Epithelial cell of proximal tubule (primary cell): ENCODE measurements around the gene SCD5. TPM values are rescaled to one million over a fixed set of nuclear protein-coding genes. Genes with fewer than 3 reads are reported as not detected.
"Not testable (repeated sequence)": the region's sequence is repeated elsewhere in the genome, so short reads cannot be mapped to it uniquely, and the experiment has no call there.

Source experiments
- DNase-seq: peaks from one replicate; pipeline ENCODE4 v3.0.0-alpha.2; 2011; ENCODE audit warnings: low read depth
- H3K4me3 ChIP-seq: 2 replicates; pipeline ENCODE4 v1.5.1; 2011; ENCODE audit warnings: low read depth, mild to moderate bottlenecking, low read length
- CTCF ChIP-seq: conservative IDR thresholded peaks from 2 replicates; pipeline ENCODE4 v1.5.1; 2012; ENCODE audit warnings: low read depth, mild to moderate bottlenecking, low read length
- total RNA-seq: library from RNA; depleted of rRNA; stranded (reverse); fragments of >200 nt; gene quantifications from 2 replicates; pipeline ENCODE4 v1.2.3, GENCODE V29; 2015

SCD5 gene
- total RNA-seq = 6.1 and 22.7 TPM in 2 replicates

GRCh38 chr4:82798168-82799005 lies at the start of gene SCD5:
Gene SCD5, minus strand, starts transcription at chr4:82798796. Its CDS starts 259 bp downstream, at chr4:82798537.
- TF ChIP-seq CTCF = no peak
- H3K4me3 ChIP-seq = peak within 1 kb of the TSS; percentile 77
- DNase-seq = no peak

GRCh38 chr4:82842593-82842992 lies 44.0 kb upstream of the SCD5 start:
- TF ChIP-seq CTCF = peak; percentile 50
- no peak for DNase-seq
- no peak overlapping the region for H3K4me3 ChIP-seq

DNA sequence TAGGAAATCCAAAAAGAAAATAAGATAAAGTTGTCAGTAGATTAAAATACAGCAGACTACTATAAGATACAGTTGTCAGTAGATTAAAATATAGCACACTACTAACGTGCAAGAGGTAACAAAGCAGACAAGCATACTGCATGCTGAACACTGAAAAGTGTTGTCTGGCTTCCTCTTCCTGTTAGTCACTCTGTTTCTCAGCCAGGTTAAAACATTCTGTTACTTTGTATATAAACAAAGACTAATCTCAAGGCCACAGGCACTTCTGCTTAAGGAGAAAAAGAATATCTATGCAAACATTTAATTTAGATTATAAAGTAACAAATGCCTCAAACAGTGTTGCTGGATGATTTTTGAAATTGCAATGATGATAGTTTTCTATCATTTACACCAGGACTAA lies 41.0 kb upstream of the SCD5 start:
- DNase-seq = no peak
- TF ChIP-seq CTCF = no peak
- H3K4me3 ChIP-seq = no peak overlapping the region

DNA sequence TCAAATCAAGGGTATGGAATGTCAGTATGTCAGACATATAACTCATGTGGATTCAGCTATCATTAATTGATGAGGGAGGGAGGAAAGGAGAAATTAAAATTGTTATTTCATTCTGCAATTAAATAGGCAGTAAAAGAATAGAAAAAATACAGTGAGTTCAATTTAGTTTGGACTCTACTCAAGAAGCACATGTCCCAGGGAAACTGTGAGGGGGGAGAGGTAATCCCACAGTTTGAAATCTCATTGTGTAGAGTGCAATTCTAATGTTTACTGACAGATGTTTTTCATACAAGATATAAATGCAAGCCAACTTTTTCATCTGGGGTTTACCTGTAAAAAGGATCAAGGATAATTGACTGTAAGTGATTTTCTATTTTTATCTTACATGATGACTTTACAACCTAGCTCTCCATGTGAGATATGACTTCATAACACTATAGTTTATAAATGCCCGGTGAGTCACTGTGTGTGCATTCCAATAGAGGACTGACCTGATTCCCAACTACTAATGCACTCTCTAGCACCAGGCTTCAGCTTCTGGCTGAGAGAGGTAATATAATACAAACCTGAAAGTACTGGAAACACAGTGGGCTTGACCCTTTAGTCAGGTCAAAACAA lies 35.2 kb upstream of the SCD5 start:
- no peak overlapping the region for H3K4me3 ChIP-seq
- no peak for DNase-seq
- TF ChIP-seq CTCF = no peak

DNA sequence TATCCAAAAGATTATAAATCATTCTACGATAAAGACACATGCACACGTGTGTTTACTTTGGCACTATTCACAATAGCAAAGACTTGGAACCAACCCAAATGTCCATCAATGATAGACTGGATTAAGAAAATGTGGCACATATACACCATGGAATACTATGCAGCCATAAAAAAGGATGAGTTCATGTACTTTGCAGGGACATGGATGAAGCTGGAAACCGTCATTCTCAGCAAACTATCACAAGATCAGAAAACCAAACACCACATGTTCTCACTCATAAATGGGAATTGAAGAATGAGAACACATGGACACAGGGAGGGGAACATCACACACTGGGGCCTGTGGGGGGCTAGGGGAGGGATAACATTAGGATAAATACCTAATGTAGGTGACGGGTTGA lies 34.5 kb upstream of the SCD5 start:
- DNase-seq, H3K4me3 ChIP-seq: not testable (repeated sequence)

- TF ChIP-seq CTCF = no peak
- no peak for DNase-seq
- H3K4me3 ChIP-seq = no peak overlapping the region
Measured at GRCh38 chr4:82825425-82825824, 26.8 kb upstream of the SCD5 start.

DNA sequence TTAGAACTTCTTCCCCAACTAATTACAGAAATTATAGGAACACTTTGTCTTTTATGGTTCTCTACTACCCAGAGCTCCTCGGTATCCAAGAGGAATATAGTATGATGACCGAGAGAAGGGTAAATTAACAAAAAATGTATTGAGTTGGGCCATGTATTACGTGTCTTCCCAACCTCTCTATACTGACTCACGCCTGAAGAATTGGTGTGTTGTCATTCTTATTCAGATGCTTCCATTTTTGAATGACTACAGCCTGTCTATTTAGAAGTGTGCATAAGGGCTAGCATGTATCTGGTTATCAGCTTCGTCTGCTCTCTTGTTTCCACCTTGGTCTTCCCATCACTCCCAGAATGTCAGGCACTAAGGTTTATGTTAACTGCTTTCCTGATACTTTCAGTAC lies 24.5 kb upstream of the SCD5 start:
- no peak for DNase-seq
- no peak overlapping the region for H3K4me3 ChIP-seq
- no peak for TF ChIP-seq CTCF
